Smooth muscle cell (in vitro differentiated cells): ENCODE results near the gene IFNA16. TPM values are rescaled to one million over a fixed set of nuclear protein-coding genes. Genes with fewer than 3 reads are reported as not detected.
A peak's percentile ranks its signal among the peaks of the same experiment; 100 is the strongest.
"Not testable (repeated sequence)": the region's sequence is repeated elsewhere in the genome, so short reads cannot be mapped to it uniquely, and the experiment has no call there.

ENCODE experiments used
- DNase-seq: peaks from one replicate; lab custom pipeline; 2025; ENCODE audit not compliant: unreplicated experiment; lab: John Stamatoyannopoulos, UW
- H2AFZ ChIP-seq: fragments of 200-600 bp; sonication (generic); 2 replicates; pipeline ENCODE4 v1.6.0; 2016; ENCODE audit warnings: antibody characterized with exemption, low read depth, mild to moderate bottlenecking
- H3F3A ChIP-seq: fragments of 200-600 bp; sonication (generic); 2 replicates; pipeline ENCODE4 v1.6.0; 2017; ENCODE audit warnings: antibody characterized with exemption, low read depth
- H3K27ac ChIP-seq: fragments of 200-600 bp; sonication (generic); 2 replicates; pipeline ENCODE4 v1.5.1; 2016; ENCODE audit warnings: low read depth, mild to moderate bottlenecking
- H3K27me3 ChIP-seq: fragments of 200-600 bp; sonication (generic); 2 replicates; pipeline ENCODE4 v1.6.1; 2016; ENCODE audit warnings: low read depth, mild to moderate bottlenecking
- H3K36me3 ChIP-seq: fragments of 200-600 bp; sonication (generic); 2 replicates; pipeline ENCODE4 v1.5.1; 2016; ENCODE audit warnings: low read depth
- H3K4me1 ChIP-seq: fragments of 200-600 bp; sonication (generic); 2 replicates; pipeline ENCODE4 v1.5.1; 2016; ENCODE audit warnings: low read depth
- H3K4me2 ChIP-seq: fragments of 200-600 bp; sonication (generic); 2 replicates; pipeline ENCODE4 v1.6.0; 2016; ENCODE audit warnings: mild to moderate bottlenecking
- H3K4me3 ChIP-seq: fragments of 200-600 bp; sonication (generic); 2 replicates; pipeline ENCODE4 v1.5.1; 2016; ENCODE audit warnings: mild to moderate bottlenecking
- H3K79me2 ChIP-seq: fragments of 200-600 bp; sonication (generic); 2 replicates; pipeline ENCODE4 v1.6.0; 2016; ENCODE audit warnings: low read depth, mild to moderate bottlenecking
- H3K9ac ChIP-seq: fragments of 200-600 bp; sonication (generic); 2 replicates; pipeline ENCODE4 v1.6.0; 2016; ENCODE audit warnings: low read depth
- H3K9me3 ChIP-seq: fragments of 200-600 bp; sonication (generic); replicated peaks from 2 replicates; pipeline ENCODE4 v1.5.1; 2016; ENCODE audit warnings: low read depth
- H4K20me1 ChIP-seq: fragments of 200-600 bp; sonication (generic); 2 replicates; pipeline ENCODE4 v1.6.0; 2016; ENCODE audit warnings: low read depth
- WGBS: methylation state at CpG from one replicate; pipeline ENCODE4 v1.1.7; 2016; ENCODE audit warnings: low lambda C conversion rate; 5-methylcytosine and 5-hydroxymethylcytosine counted together
- polyA plus RNA-seq: library from polyadenylated mRNA; unstranded; fragments of >200 nt; fragmentation: Nextera tagmentation; extraction: Ambion mirVana; gene quantifications from 2 replicates; pipeline ENCODE4 v1.2.1, GENCODE V29; 2016
- total RNA-seq: library from RNA; depleted of rRNA; stranded (reverse); fragments of >200 nt; gene quantifications from 2 replicates; pipeline ENCODE4 v1.2.3, GENCODE V29; 2014
- TF ChIP-seq, protein P1 (sequence below): fragments of 200-600 bp; sonication (generic); IDR thresholded peaks from 2 replicates; pipeline ENCODE4 v1.5.1; 2017; ENCODE audit warnings: borderline replicate concordance, mild to moderate bottlenecking, antibody characterized with exemption; ENCODE audit not compliant: insufficient read depth, poor library complexity, severe bottlenecking

IFNA16 gene
- not detected in 2 replicates for total RNA-seq
- polyA plus RNA-seq, result not detected in 2 replicates

DNA sequence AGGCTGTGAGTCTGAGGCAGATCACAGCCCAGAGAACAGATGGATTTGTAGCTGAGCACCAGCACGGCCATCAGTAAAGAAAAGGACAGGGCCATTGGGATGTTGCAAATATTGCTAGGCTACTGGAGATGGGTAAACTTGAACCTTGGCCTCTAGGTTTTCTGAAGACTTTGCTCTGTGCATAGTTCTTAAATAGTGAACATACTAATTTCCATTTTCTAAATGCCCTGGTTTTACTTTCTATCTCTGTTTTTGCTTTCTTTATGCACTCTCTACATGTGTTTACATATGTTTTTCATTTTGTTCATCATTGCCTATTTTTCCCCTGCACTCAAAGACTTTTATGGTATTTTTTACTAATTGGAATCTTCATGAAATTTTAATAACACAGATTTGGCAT is at the start of gene IFNA16:
TSS of gene IFNA16 (minus strand) at position 101 of the 400 bp plus-strand sequence. CDS start at position 95, 6 bp downstream.
- not testable (repeated sequence) for H3K4me2 ChIP-seq, DNase-seq, H3K79me2 ChIP-seq, H3F3A ChIP-seq, H3K36me3 ChIP-seq, H3K4me3 ChIP-seq, H3K9ac ChIP-seq, H3K9me3 ChIP-seq, H2AFZ ChIP-seq, H3K27ac ChIP-seq, H4K20me1 ChIP-seq, H3K4me1 ChIP-seq
- 100% methylated on average over 1 of the region's 1 CpG for WGBS
- H3K27me3 ChIP-seq, result peaks cover 11% of the 10 kb centered on the region

GRCh38 chr9:21265421-21266189 is 48.5 kb upstream of the IFNA16 start:
- Histone ChIP-seq H3K27me3 (peaks cover 82% of the 10 kb centered on the region), H3K79me2 (no peaks in the 10 kb centered on the region), H3K4me2 (no peak overlapping the region), H2AFZ (no peak overlapping the region), H3F3A (no peaks in the 10 kb centered on the region), H3K9ac (no peak overlapping the region), H3K36me3 (no peaks in the 10 kb centered on the region), H3K27ac (no peak overlapping the region), H4K20me1 (no peaks in the 10 kb centered on the region), H3K4me3 (no peak overlapping the region), H3K9me3 (no peaks in the 10 kb centered on the region), H3K4me1 (no peaks in the 10 kb centered on the region)
- 43% methylated on average over 1 of the region's 1 CpG for WGBS
- TF ChIP-seq, protein P1, sequence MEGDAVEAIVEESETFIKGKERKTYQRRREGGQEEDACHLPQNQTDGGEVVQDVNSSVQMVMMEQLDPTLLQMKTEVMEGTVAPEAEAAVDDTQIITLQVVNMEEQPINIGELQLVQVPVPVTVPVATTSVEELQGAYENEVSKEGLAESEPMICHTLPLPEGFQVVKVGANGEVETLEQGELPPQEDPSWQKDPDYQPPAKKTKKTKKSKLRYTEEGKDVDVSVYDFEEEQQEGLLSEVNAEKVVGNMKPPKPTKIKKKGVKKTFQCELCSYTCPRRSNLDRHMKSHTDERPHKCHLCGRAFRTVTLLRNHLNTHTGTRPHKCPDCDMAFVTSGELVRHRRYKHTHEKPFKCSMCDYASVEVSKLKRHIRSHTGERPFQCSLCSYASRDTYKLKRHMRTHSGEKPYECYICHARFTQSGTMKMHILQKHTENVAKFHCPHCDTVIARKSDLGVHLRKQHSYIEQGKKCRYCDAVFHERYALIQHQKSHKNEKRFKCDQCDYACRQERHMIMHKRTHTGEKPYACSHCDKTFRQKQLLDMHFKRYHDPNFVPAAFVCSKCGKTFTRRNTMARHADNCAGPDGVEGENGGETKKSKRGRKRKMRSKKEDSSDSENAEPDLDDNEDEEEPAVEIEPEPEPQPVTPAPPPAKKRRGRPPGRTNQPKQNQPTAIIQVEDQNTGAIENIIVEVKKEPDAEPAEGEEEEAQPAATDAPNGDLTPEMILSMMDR, result no peak
- no peak for DNase-seq

- TF ChIP-seq, protein P1, result no peak
- WGBS, result 81% methylated on average over 5 of the region's 5 CpGs
These were observed 38.6 kb upstream of the IFNA16 start for GRCh38 chr9:21255538-21256212.

GRCh38 chr9:21252721-21253547 is 35.8 kb upstream of the IFNA16 start:
- TF ChIP-seq, protein P1, result peak; percentile 60
- Histone ChIP-seq H3K9ac (no peak overlapping the region), H3K36me3 (no peaks in the 10 kb centered on the region), H3K4me1 (peaks cover 3% of the 10 kb centered on the region), H4K20me1 (no peaks in the 10 kb centered on the region), H2AFZ (peak overlapping the region; percentile 72), H3K27me3 (peaks cover 53% of the 10 kb centered on the region), H3K9me3 (no peaks in the 10 kb centered on the region), H3K4me3 (peak overlapping the region; percentile 34), H3K27ac (no peak overlapping the region), H3K4me2 (peak overlapping the region; percentile 84), H3F3A (no peaks in the 10 kb centered on the region), H3K79me2 (no peaks in the 10 kb centered on the region)
- no peak for DNase-seq
- 2% methylated on average over 3 of the region's 3 CpGs for WGBS

More at GRCh38 chr9:21255538-21256212, 38.6 kb upstream of the IFNA16 start:
- Histone ChIP-seq H3K9ac (no peak overlapping the region), H3F3A (no peaks in the 10 kb centered on the region), H3K4me3 (no peak overlapping the region), H2AFZ (no peak overlapping the region), H3K4me2 (no peak overlapping the region), H3K27ac (no peak overlapping the region), H3K9me3 (no peaks in the 10 kb centered on the region), H3K27me3 (peaks cover 34% of the 10 kb centered on the region), H3K4me1 (peaks cover 3% of the 10 kb centered on the region), H3K36me3 (no peaks in the 10 kb centered on the region), H3K79me2 (no peaks in the 10 kb centered on the region), H4K20me1 (no peaks in the 10 kb centered on the region)
- DNase-seq, result no peak
